NCI-H1105 (cell line): ENCODE measurements around the gene MACROH2A2.
A peak's percentile ranks its signal among the peaks of the same experiment; 100 is the strongest.
"Not testable (repeated sequence)": the region's sequence is repeated elsewhere in the genome, so short reads cannot be mapped to it uniquely, and the experiment has no call there.

ENCODE experiments used
- DNase-seq: peaks from one replicate; lab custom pipeline; 2025; lab: John Stamatoyannopoulos, UW

Gene MACROH2A2

GRCh38 chr10:70101068-70101562 lies 48.5 kb downstream of the MACROH2A2 start:
- DNase-seq, result not testable (repeated sequence)

GRCh38 chr10:70101668-70102067 lies 49.0 kb downstream of the MACROH2A2 start:
- DNase-seq, result no peak

GRCh38 chr10:70106958-70107791 lies 54.5 kb downstream of the MACROH2A2 start:
- no peak for DNase-seq

- DNase-seq, result no peak
These were observed 56.6 kb downstream of the MACROH2A2 start for GRCh38 chr10:70109064-70109729.

- no peak for DNase-seq
These were observed 58.9 kb downstream of the MACROH2A2 start for GRCh38 chr10:70111496-70111895.

- DNase-seq, result no peak
These were observed 59.4 kb downstream of the MACROH2A2 start for GRCh38 chr10:70112071-70112470.

GRCh38 chr10:70114902-70115301 lies 62.3 kb downstream of the MACROH2A2 start:
- no peak for DNase-seq

GRCh38 chr10:70115948-70116682 lies 63.5 kb downstream of the MACROH2A2 start:
- peak; percentile 13 for DNase-seq

GRCh38 chr10:70117646-70118045 lies 65.0 kb downstream of the MACROH2A2 start:
- DNase-seq, result no peak

GRCh38 chr10:70118196-70118595 lies 65.5 kb downstream of the MACROH2A2 start:
- DNase-seq, result no peak

- no peak for DNase-seq
These were observed 66.6 kb downstream of the MACROH2A2 start for GRCh38 chr10:70119197-70119596.

- DNase-seq, result no peak
These were observed 67.0 kb downstream of the MACROH2A2 start for GRCh38 chr10:70119623-70120022.

GRCh38 chr10:70120417-70120816 lies 67.8 kb downstream of the MACROH2A2 start:
- DNase-seq, result no peak

GRCh38 chr10:70121281-70121949 lies 68.8 kb downstream of the MACROH2A2 start:
- no peak for DNase-seq

GRCh38 chr10:70122742-70123141 lies 70.1 kb downstream of the MACROH2A2 start:
- DNase-seq, result no peak

GRCh38 chr10:70123166-70123565 lies 70.5 kb downstream of the MACROH2A2 start:
- not testable (repeated sequence) for DNase-seq

- DNase-seq, result no peak
These were observed 71.2 kb downstream of the MACROH2A2 start for GRCh38 chr10:70123817-70124216.

- no peak for DNase-seq
These were observed 71.8 kb downstream of the MACROH2A2 start for GRCh38 chr10:70124415-70124814.

- DNase-seq, result no peak
These were observed 72.3 kb downstream of the MACROH2A2 start for GRCh38 chr10:70124918-70125317.

- no peak for DNase-seq
These were observed 73.4 kb downstream of the MACROH2A2 start for GRCh38 chr10:70125918-70126552.

- DNase-seq, result no peak
These were observed 74.2 kb downstream of the MACROH2A2 start for GRCh38 chr10:70126700-70127395.
